OCI-LY7 (cell line): ENCODE data around the gene MAPRE3. TPM values are rescaled to one million over a fixed set of nuclear protein-coding genes. Genes with fewer than 3 reads are reported as not detected.

Experiments used
- BruUV-seq: library from RNA; stranded (reverse); fragments of 400-500 nt; replicated peaks from 2 replicates; lab custom pipeline; 2021; lab: Mats Ljungman, UMichigan
- CTCF ChIA-PET: fragments of 300-600 bp; sonication (Branson Sonifier 250); formaldehyde crosslinking; loops from one replicate; lab custom pipeline; 2022; ENCODE audit warnings: antibody characterized with exemption; ENCODE audit not compliant: unreplicated experiment; lab: Charles Lee
- POLR2A ChIA-PET: fragments of 300-600 bp; sonication (Branson Sonifier 250); formaldehyde crosslinking; loops from one replicate; lab custom pipeline; 2022; ENCODE audit warnings: antibody characterized with exemption; lab: Charles Lee
- DNase-seq: peaks from one replicate; pipeline ENCODE4 v3.0.0-alpha.2; 2015; ENCODE audit warnings: low spot score
- H2AFZ ChIP-seq: fragments of 200-600 bp; sonication (generic), shearing (Covaris generic); 2 replicates; pipeline ENCODE4 v1.6.1; 2014; ENCODE audit warnings: mild to moderate bottlenecking, antibody characterized with exemption, low read length, moderate library complexity
- H3K27ac ChIP-seq: fragments of 200-600 bp; sonication (generic); 2 replicates; pipeline ENCODE4 v1.5.1; 2014; ENCODE audit warnings: mixed run types, low read depth, mild to moderate bottlenecking, moderate library complexity, low read length, inconsistent platforms; ENCODE audit not compliant: poor library complexity, severe bottlenecking
- H3K36me3 ChIP-seq: fragments of 200-600 bp; sonication (generic); 2 replicates; pipeline ENCODE4 v1.6.1; 2014; ENCODE audit warnings: mild to moderate bottlenecking, antibody characterized with exemption, low read length, moderate library complexity, mixed read lengths; ENCODE audit not compliant: insufficient read depth
- H3K4me1 ChIP-seq: fragments of 200-600 bp; sonication (generic); 2 replicates; pipeline ENCODE4 v1.5.1; 2014; ENCODE audit warnings: mild to moderate bottlenecking, low read length; ENCODE audit not compliant: insufficient read depth, poor library complexity, severe bottlenecking
- H3K4me2 ChIP-seq: fragments of 200-600 bp; sonication (generic); 2 replicates; pipeline ENCODE4 v1.6.1; 2014; ENCODE audit warnings: mild to moderate bottlenecking, low read length
- H3K4me3 ChIP-seq: fragments of 200-600 bp; sonication (generic); 2 replicates; pipeline ENCODE4 v1.5.1; 2014; ENCODE audit warnings: mild to moderate bottlenecking, low read depth, low read length; ENCODE audit not compliant: poor library complexity, severe bottlenecking
- H3K79me2 ChIP-seq: fragments of 200-600 bp; sonication (generic); 2 replicates; pipeline ENCODE4 v1.6.1; 2016; ENCODE audit warnings: low read depth, mild to moderate bottlenecking, low read length, moderate library complexity, mixed read lengths; ENCODE audit not compliant: insufficient read depth
- H3K9me2 ChIP-seq: fragments of 200-600 bp; sonication (generic); 2 replicates; pipeline ENCODE4 v1.6.1; 2016; ENCODE audit warnings: mild to moderate bottlenecking, low read length, mixed read lengths; ENCODE audit not compliant: insufficient read depth
- H3K9me3 ChIP-seq: fragments of 200-600 bp; sonication (generic); 2 replicates; pipeline ENCODE4 v1.6.1; 2014; ENCODE audit warnings: mild to moderate bottlenecking, mixed run types, low read length, mixed read lengths
- H4K20me1 ChIP-seq: fragments of 200-600 bp; sonication (generic); 2 replicates; pipeline ENCODE4 v1.6.1; 2014; ENCODE audit warnings: mild to moderate bottlenecking, antibody characterized with exemption, low read length, moderate library complexity, mixed read lengths; ENCODE audit not compliant: insufficient read depth
- EZH2phosphoT487 ChIP-seq: fragments of 200-600 bp; sonication (generic); IDR thresholded peaks from 2 replicates; pipeline ENCODE4 v1.6.1; 2018; ENCODE audit warnings: low read depth, borderline replicate concordance, mild to moderate bottlenecking, mixed run types, antibody characterized with exemption, low read length, moderate library complexity, mixed read lengths
- intact Hi-C: fragments of 100-400 bp; cut with micrococcal nuclease; formaldehyde crosslinking; loops from one replicate; pipeline ENCODE4 v1.10.0; 2022; ENCODE audit not compliant: unreplicated experiment
- total RNA-seq, 2 experiments: library from RNA; depleted of rRNA in 1 of 2; stranded (reverse); fragments of >200 nt in 1 of 2; shearing (Covaris generic) in 1 of 2; gene quantifications; 2 replicates each; pipeline ENCODE4 v1.2.3, GENCODE V29; 2014 to 2022
- TF ChIP-seq, protein P1 (sequence below): fragments of 200-600 bp; sonication (generic); conservative IDR thresholded peaks from 2 replicates; pipeline ENCODE4 v1.5.1; 2014; ENCODE audit warnings: mild to moderate bottlenecking, antibody characterized with exemption, low read length, moderate library complexity, mixed read lengths

Gene MAPRE3
- total RNA-seq, 2 experiments from 2014 or later = not detected

GRCh38 chr2:27070653-27071276, 100.3 kb downstream of the MAPRE3 start:
- Histone ChIP-seq H3K4me3 (peak overlapping the region; percentile 93), H2AFZ (peak overlapping the region; percentile 64; the same call in 1 of the 2 replicates), H3K27ac (peak overlapping the region; percentile 42), H3K9me3 (no peaks in the 10 kb centered on the region), H3K79me2 (peaks cover 26% of the 10 kb centered on the region), H4K20me1 (0 out of 2 replicates have a peak, but pooled peaks cover 4% of the 10 kb centered on the region), H3K36me3 (peaks cover 45% of the 10 kb centered on the region), H3K4me2 (peak overlapping the region; percentile 89), H3K9me2 (no peaks in the 10 kb centered on the region), H3K4me1 (peaks cover 50% of the 10 kb centered on the region)
- no peak for DNase-seq
- intact Hi-C loops = loop anchor here (1.0 to 2.0 kb wide), 3 partner anchors 16 to 38 kb away; partner anchors contain the start of genes AGBL5, KHK and TMEM214
- ChIA-PET POLR2A (interaction anchor here (0.6 to 1.9 kb wide), 5 partner anchors 11 to 54 kb away, joined by 3 to 14 read pairs (median 4); partner anchors contain the start of gene AGBL5), CTCF (no interaction called here)
- BruUV-seq = TSS peak; percentile 77
- TF ChIP-seq, protein P1, sequence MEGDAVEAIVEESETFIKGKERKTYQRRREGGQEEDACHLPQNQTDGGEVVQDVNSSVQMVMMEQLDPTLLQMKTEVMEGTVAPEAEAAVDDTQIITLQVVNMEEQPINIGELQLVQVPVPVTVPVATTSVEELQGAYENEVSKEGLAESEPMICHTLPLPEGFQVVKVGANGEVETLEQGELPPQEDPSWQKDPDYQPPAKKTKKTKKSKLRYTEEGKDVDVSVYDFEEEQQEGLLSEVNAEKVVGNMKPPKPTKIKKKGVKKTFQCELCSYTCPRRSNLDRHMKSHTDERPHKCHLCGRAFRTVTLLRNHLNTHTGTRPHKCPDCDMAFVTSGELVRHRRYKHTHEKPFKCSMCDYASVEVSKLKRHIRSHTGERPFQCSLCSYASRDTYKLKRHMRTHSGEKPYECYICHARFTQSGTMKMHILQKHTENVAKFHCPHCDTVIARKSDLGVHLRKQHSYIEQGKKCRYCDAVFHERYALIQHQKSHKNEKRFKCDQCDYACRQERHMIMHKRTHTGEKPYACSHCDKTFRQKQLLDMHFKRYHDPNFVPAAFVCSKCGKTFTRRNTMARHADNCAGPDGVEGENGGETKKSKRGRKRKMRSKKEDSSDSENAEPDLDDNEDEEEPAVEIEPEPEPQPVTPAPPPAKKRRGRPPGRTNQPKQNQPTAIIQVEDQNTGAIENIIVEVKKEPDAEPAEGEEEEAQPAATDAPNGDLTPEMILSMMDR = no peak
- TF ChIP-seq EZH2phosphoT487 = no peak

- intact Hi-C loops = loop anchor here (1.0 to 2.0 kb wide), 3 partner anchors 15 to 39 kb away; partner anchors contain the start of genes AGBL5, KHK and TMEM214
- Histone ChIP-seq H3K4me1 (peaks cover 56% of the 10 kb centered on the region), H3K9me3 (no peaks in the 10 kb centered on the region), H3K4me2 (peak within 1 kb of the TSS; percentile 89), H3K4me3 (peak within 1 kb of the TSS; percentile 93), H3K36me3 (peaks cover 38% of the 10 kb centered on the region), H3K27ac (peak within 1 kb of the TSS; percentile 53), H4K20me1 (0 out of 2 replicates have a peak, but pooled peaks cover 4% of the 10 kb centered on the region), H3K79me2 (peaks cover 26% of the 10 kb centered on the region), H2AFZ (peak within 1 kb of the TSS; percentile 64; the same call in 1 of the 2 replicates), H3K9me2 (no peaks in the 10 kb centered on the region)
- BruUV-seq = no TSS peak
- no peak for TF ChIP-seq EZH2phosphoT487
- TF ChIP-seq, protein P1 = peak; percentile 53
- ChIA-PET CTCF (no interaction called here), POLR2A (interaction anchor here (0.8 to 1.9 kb wide), 5 partner anchors 11 to 25 kb away, joined by 3 to 14 read pairs (median 6); partner anchors contain the start of gene AGBL5)
- DNase-seq = peak; percentile 94
Observed at GRCh38 chr2:27071277-27071989, 101.0 kb downstream of the MAPRE3 start, which contains the start of gene OST4. Gene OST4 (minus strand): TSS chr2:27071654.
